ENCODE data around the gene RHEX. TPM values are rescaled to one million over a fixed set of nuclear protein-coding genes. Genes with fewer than 3 reads are reported as not detected.
"Not testable (repeated sequence)": the region's sequence is repeated elsewhere in the genome, so short reads cannot be mapped to it uniquely, and the experiment has no call there.

The RHEX gene
- total RNA-seq, 2 experiments from 2014 or later = not detected

DNA sequence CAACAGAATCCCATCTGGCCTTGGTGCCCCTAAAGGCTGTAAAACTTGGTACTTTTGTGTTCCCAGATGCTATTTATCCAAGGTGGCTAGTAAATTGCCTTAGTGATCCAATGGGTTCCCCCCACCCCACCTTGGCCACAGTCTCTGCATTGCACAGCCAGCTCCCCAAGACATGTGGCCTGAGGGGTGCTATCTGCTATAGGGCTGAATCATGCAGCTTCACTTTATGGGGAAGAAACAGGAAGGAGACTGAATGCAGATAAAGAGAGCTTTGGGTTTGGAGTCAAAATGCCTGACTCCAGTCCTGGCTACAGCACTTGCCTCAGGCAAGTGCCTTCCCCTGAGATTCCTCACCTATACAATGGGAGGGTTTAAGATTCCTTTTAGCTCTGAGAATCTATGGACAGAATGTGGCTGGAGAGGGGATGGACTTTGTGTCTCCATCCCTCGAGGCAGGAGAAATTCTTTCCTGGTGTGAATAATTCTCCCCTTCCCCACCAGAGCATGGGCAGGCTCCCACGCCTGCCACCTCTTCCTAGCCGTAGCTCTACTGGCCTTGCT is 6.5 kb downstream of the RHEX start:
- no peak overlapping the region for H3K4me3 Mint-ChIP-seq
- H3K27me3 Mint-ChIP-seq = no peaks in the 10 kb centered on the region
- Histone ChIP-seq H3K4me3 (ENCODE audit: low read length) (no peak overlapping the region), H3K9me3 (ENCODE audit: control insufficient read depth in 1 of 2, insufficient read depth in 1 of 2, low read length in 2 of 2) (peaks cover 0 to 7% of the 10 kb centered on the region in 2 experiments), H3K27me3 (ENCODE audit: control insufficient read depth in 1 of 2, insufficient read depth in 2 of 2, low read length in 2 of 2) (no peaks in the 10 kb centered on the region), H3K36me3 (ENCODE audit: insufficient read depth, low read length) (no peaks in the 10 kb centered on the region), H3K27ac (ENCODE audit: low read depth in 1 of 2, low read length in 2 of 2) (no peak overlapping the region), H3K4me1 (ENCODE audit: insufficient read depth, low read length) (no peaks in the 10 kb centered on the region)
- intact Hi-C loops (cut with DNase I, micrococcal nuclease) = no loop called here
- ATAC-seq (ENCODE audit: poor library complexity) = no peak
- no peaks in the 10 kb centered on the region for H3K9me3 Mint-ChIP-seq
- POLR2A ChIA-PET = no interaction called here
- no peak overlapping the region for H3K27ac Mint-ChIP-seq
- TF ChIP-seq, protein P1, sequence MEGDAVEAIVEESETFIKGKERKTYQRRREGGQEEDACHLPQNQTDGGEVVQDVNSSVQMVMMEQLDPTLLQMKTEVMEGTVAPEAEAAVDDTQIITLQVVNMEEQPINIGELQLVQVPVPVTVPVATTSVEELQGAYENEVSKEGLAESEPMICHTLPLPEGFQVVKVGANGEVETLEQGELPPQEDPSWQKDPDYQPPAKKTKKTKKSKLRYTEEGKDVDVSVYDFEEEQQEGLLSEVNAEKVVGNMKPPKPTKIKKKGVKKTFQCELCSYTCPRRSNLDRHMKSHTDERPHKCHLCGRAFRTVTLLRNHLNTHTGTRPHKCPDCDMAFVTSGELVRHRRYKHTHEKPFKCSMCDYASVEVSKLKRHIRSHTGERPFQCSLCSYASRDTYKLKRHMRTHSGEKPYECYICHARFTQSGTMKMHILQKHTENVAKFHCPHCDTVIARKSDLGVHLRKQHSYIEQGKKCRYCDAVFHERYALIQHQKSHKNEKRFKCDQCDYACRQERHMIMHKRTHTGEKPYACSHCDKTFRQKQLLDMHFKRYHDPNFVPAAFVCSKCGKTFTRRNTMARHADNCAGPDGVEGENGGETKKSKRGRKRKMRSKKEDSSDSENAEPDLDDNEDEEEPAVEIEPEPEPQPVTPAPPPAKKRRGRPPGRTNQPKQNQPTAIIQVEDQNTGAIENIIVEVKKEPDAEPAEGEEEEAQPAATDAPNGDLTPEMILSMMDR (IDR thresholded peaks at IDR 0.05) = no peak
- CTCF ChIA-PET = no interaction called here
- H3K4me1 Mint-ChIP-seq (ENCODE audit: low read depth) = no peaks in the 10 kb centered on the region
- DNase-seq = no peak
- H3K36me3 Mint-ChIP-seq (ENCODE audit: low read depth) = no peaks in the 10 kb centered on the region

DNA sequence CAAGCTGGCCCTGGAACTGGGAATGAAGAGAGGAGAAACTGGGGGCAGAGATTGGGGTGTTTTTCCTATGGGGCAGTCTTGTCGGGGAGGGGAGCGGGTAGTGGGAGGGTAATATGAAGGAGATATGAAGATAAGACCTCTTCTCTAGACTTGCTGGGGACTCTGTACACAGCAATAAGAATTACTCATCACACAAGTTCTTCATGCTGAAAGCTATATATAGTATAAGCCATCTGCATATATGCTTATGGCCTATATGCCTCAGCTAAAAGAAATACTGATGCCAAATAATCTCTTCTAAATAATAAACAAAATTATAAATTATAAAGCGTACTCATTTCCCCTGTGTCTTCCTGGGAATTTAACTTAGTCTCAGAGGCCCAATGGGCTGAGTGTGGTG is 7.9 kb downstream of the RHEX start:
- Histone ChIP-seq H3K27me3 (ENCODE audit: control insufficient read depth in 1 of 2, insufficient read depth in 2 of 2, low read length in 2 of 2) (no peaks in the 10 kb centered on the region), H3K9me3 (ENCODE audit: control insufficient read depth in 1 of 2, insufficient read depth in 1 of 2, low read length in 2 of 2) (peaks cover 0 to 7% of the 10 kb centered on the region in 2 experiments), H3K36me3 (ENCODE audit: insufficient read depth, low read length) (no peaks in the 10 kb centered on the region), H3K27ac (ENCODE audit: low read depth in 1 of 2, low read length in 2 of 2) (no peak overlapping the region), H3K4me3 (ENCODE audit: low read length) (no peak overlapping the region), H3K4me1 (ENCODE audit: insufficient read depth, low read length) (no peaks in the 10 kb centered on the region)
- H3K27me3 Mint-ChIP-seq = no peaks in the 10 kb centered on the region
- DNase-seq (no peak), ATAC-seq (ENCODE audit: poor library complexity) (no peak)
- intact Hi-C loops (cut with DNase I, micrococcal nuclease) = no loop called here
- ChIA-PET POLR2A (no interaction called here), CTCF (no interaction called here)
- no peak overlapping the region for H3K27ac Mint-ChIP-seq
- H3K4me3 Mint-ChIP-seq = no peak overlapping the region
- no peaks in the 10 kb centered on the region for H3K4me1 Mint-ChIP-seq (ENCODE audit: low read depth)
- H3K9me3 Mint-ChIP-seq = no peaks in the 10 kb centered on the region
- no peaks in the 10 kb centered on the region for H3K36me3 Mint-ChIP-seq (ENCODE audit: low read depth)
- TF ChIP-seq, protein P1 (IDR thresholded peaks at IDR 0.05) = no peak

DNA sequence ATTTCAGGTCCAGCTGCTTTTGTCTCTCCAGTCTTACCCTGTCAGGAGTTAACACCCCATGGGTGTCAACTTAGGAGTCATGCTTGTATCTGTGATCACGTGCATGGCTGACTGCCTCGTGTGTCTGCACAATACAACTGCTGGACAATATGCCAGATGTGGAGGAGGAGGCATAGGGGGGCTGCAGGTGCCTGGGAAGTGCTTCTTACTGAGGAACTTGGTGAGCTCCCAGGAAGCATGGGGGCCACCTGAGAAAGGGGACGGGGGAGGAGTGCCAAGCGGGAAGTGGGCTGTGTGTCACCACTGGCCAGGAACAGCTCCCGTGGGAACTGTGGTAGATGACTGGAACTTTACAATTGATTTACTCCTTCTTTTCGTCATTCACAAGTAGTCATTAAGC is 9.5 kb downstream of the RHEX start:
- Mint-ChIP-seq H3K27me3 (no peaks in the 10 kb centered on the region), H3K4me3 (no peak overlapping the region), H3K36me3 (ENCODE audit: low read depth) (no peaks in the 10 kb centered on the region), H3K4me1 (ENCODE audit: low read depth) (peaks cover 8% of the 10 kb centered on the region), H3K9me3 (no peaks in the 10 kb centered on the region), H3K27ac (no peak overlapping the region)
- Histone ChIP-seq H3K36me3 (ENCODE audit: insufficient read depth, low read length) (no peaks in the 10 kb centered on the region), H3K4me1 (ENCODE audit: insufficient read depth, low read length) (peaks cover 1% of the 10 kb centered on the region), H3K4me3 (ENCODE audit: low read length) (no peak overlapping the region), H3K27me3 (ENCODE audit: control insufficient read depth in 1 of 2, insufficient read depth in 2 of 2, low read length in 2 of 2) (no peaks in the 10 kb centered on the region), H3K9me3 (ENCODE audit: control insufficient read depth in 1 of 2, insufficient read depth in 1 of 2, low read length in 2 of 2) (peaks cover 0 to 7% of the 10 kb centered on the region in 2 experiments), H3K27ac (ENCODE audit: low read depth in 1 of 2, low read length in 2 of 2) (no peak overlapping the region)
- CTCF ChIA-PET = no interaction called here
- TF ChIP-seq, protein P1 (IDR thresholded peaks at IDR 0.05) = no peak
- POLR2A ChIA-PET = no interaction called here
- intact Hi-C loops (cut with DNase I, micrococcal nuclease) = no loop called here
- no peak for ATAC-seq (ENCODE audit: poor library complexity)
- DNase-seq = no peak

DNA sequence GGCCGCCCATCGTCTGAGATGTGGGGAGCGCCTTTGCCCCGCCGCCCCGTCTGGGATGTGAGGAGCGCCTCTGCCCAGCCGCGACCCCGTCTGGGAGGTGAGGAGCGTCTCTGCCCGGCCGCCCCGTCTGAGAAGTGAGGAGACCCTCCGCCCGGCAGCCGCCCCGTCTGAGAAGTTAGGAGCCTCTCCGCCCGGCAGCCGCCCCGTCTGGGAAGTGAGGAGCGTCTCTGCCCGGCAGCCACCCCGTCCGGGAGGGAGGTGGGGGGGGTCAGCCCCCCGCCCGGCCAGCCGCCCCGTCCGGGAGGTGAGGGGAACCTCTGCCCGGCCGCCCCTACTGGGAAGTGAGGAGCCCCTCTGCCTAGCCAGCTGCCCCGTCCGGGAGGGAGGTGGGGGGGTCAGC is 11.0 kb downstream of the RHEX start:
- POLR2A ChIA-PET; CTCF ChIA-PET; intact Hi-C loops (cut with DNase I, micrococcal nuclease); H3K27me3 Mint-ChIP-seq; H3K4me1 ChIP-seq (ENCODE audit: insufficient read depth, low read length); H3K9me3 ChIP-seq (ENCODE audit: control insufficient read depth in 1 of 2, insufficient read depth in 1 of 2, low read length in 2 of 2); H3K9me3 Mint-ChIP-seq; H3K27me3 ChIP-seq (ENCODE audit: control insufficient read depth in 1 of 2, insufficient read depth in 2 of 2, low read length in 2 of 2); H3K4me3 Mint-ChIP-seq; H3K36me3 ChIP-seq (ENCODE audit: insufficient read depth, low read length); DNase-seq; ATAC-seq (ENCODE audit: poor library complexity); H3K4me3 ChIP-seq (ENCODE audit: low read length); H3K27ac ChIP-seq (ENCODE audit: low read depth in 1 of 2, low read length in 2 of 2); H3K36me3 Mint-ChIP-seq (ENCODE audit: low read depth); H3K27ac Mint-ChIP-seq: not testable (repeated sequence)
- peaks cover 14% of the 10 kb centered on the region for H3K4me1 Mint-ChIP-seq (ENCODE audit: low read depth)

DNA sequence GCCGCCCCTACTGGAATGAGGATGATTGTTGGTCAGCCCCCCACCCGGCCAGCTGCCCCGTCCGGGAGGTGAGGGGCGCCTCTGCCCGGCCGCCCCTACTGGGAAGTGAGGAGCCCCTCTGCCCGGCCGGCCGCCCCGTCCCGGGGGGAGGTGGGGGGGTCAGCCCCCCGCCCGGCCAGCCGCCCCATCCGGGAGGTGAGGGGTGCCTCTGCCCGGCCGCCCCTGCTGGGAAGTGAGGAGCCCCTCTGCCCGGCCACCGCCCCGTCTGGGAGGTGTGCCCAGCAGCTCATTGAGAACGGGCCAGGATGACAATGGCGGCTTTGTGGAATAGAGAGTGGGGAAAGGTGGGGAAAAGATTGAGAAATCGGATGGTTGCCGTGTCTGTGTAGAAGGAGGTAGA is 11.5 kb downstream of the RHEX start:
- ATAC-seq (ENCODE audit: poor library complexity); H3K27me3 Mint-ChIP-seq; CTCF ChIA-PET; POLR2A ChIA-PET; H3K27ac ChIP-seq (ENCODE audit: low read depth in 1 of 2, low read length in 2 of 2); H3K4me1 ChIP-seq (ENCODE audit: insufficient read depth, low read length); H3K9me3 Mint-ChIP-seq; H3K4me3 ChIP-seq (ENCODE audit: low read length); H3K4me3 Mint-ChIP-seq; H3K27me3 ChIP-seq (ENCODE audit: control insufficient read depth in 1 of 2, insufficient read depth in 2 of 2, low read length in 2 of 2); H3K9me3 ChIP-seq (ENCODE audit: control insufficient read depth in 1 of 2, insufficient read depth in 1 of 2, low read length in 2 of 2); intact Hi-C loops (cut with DNase I, micrococcal nuclease); H3K36me3 ChIP-seq (ENCODE audit: insufficient read depth, low read length); DNase-seq; H3K36me3 Mint-ChIP-seq (ENCODE audit: low read depth); H3K27ac Mint-ChIP-seq: not testable (repeated sequence)
- H3K4me1 Mint-ChIP-seq (ENCODE audit: low read depth) = peaks cover 14% of the 10 kb centered on the region
